GM19328 (cell line): Measurements from ENCODE around the gene PNPLA6.

Source experiments
- ATAC-seq: cut with Tn5 transposase; IDR thresholded peaks from one replicate; pipeline ENCODE4 v1.9.1; 2021; ENCODE audit warnings: mild to moderate bottlenecking, moderate library complexity; ENCODE audit not compliant: unreplicated experiment

Gene PNPLA6

GRCh38 chr19:7535047-7535997 is at the start of gene PNPLA6:
TSS of gene PNPLA6 (plus strand) at chr19:7535717. CDS start at chr19:7535789, 72 bp downstream.
- peak; percentile 57 for ATAC-seq

DNA sequence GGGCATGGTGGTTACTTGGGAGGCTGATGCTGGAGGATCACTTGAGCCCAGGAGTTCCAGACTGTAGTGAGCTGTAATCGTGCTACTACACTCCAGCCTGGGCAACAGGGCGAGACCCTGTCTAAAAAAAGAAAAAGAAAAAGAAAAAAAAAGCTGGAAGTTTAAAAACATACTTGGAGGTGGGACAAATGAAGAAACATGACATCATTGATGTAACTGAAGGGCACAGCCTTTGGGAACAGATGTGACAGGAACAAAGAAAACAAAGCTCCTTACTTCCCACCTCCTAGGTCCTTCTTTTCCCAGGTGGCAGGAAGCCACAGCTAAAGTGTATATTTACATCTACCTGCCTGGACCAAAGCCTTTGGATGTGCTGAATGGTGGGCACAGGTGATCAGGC is 48.6 kb upstream of the PNPLA6 start:
- no peak for ATAC-seq

DNA sequence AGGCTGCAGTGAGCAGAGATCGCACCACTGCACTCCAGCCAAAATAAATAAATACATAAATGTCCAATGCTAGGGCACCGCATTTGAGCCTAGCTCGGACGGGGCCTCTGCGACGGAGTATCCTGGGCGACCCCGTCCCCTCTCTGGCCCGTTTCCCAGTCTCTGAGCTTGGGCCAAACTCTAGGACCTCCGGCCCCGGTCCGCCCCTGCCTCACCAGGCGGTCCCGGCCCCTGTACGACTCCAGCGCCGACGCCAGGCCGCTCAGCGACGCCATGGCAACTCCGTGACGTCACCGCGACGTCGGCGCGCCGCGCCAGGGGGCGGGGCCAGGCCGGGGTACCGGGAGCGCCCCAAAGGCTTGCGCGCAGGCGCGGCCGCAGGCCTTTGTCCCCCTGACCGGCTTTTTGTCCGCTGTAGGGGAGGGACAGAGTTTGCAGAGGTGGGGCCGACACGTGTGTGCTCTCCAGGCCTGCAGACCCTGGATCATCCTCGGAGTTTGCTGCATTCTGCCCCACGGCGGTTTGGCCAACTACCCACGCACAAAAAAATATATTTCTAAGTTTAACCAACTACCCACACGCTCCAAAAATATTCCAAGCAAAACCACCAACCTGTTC is 46.7 kb upstream of the PNPLA6 start, which contains the start of gene PEX11G:
Gene PEX11G (minus strand): TSS at position 300 of the 618 bp plus-strand sequence. CDS start 25 bp downstream, at position 275.
- no peak for ATAC-seq

GRCh38 chr19:7489609-7490044 is 45.9 kb upstream of the PNPLA6 start:
- no peak for ATAC-seq

- no peak for ATAC-seq
These were observed 43.4 kb upstream of the PNPLA6 start for GRCh38 chr19:7492142-7492541.

GRCh38 chr19:7492558-7492957 is 43.0 kb upstream of the PNPLA6 start:
- ATAC-seq, result no peak

GRCh38 chr19:7494416-7495098 is 41.0 kb upstream of the PNPLA6 start:
- no peak for ATAC-seq

- no peak for ATAC-seq
These were observed 38.2 kb upstream of the PNPLA6 start for GRCh38 chr19:7497292-7497691.

- ATAC-seq, result no peak
These were observed 34.6 kb upstream of the PNPLA6 start for GRCh38 chr19:7500811-7501450.

- ATAC-seq, result no peak
These were observed 33.0 kb upstream of the PNPLA6 start for GRCh38 chr19:7502552-7502951.

DNA sequence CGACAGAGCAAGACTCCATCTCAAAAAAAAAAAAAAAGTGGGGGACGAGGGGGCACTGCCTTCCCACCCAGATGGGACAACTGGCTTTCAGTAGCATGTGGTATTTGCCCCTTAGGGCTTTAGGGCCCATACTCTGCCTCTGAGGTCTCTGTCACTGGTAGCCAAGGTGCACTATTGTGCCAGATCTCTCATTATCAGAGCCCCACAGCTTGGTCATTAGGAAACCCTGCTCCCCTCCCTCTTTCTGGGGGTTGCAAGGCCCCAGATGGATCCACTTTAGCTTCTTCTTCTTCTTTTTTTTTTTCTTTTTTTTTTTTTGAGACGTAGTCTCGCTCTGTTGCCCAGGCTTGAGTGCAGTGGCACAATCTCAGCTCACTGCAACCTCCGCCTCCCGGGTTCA is 30.8 kb upstream of the PNPLA6 start:
- ATAC-seq, result no peak

DNA sequence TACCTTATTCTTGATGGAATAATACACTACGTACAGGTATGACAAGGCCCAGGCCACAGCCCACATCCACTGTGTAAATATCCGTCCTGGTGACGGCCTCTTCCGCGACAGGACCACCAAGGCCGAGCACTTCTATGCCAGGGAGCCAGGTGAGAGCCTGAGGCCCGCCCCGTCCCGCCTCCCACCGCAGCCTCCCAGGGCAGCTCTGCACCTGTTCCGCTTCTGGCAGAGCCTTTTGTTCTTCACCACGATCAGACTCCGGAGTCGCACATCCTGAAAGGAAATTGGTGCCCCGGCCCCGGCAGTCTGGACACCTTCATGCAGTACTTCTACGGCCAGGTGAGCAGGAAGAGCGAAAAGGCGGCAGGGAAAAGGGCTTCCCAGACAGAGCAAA is 30.2 kb upstream of the PNPLA6 start:
- no peak for ATAC-seq

DNA sequence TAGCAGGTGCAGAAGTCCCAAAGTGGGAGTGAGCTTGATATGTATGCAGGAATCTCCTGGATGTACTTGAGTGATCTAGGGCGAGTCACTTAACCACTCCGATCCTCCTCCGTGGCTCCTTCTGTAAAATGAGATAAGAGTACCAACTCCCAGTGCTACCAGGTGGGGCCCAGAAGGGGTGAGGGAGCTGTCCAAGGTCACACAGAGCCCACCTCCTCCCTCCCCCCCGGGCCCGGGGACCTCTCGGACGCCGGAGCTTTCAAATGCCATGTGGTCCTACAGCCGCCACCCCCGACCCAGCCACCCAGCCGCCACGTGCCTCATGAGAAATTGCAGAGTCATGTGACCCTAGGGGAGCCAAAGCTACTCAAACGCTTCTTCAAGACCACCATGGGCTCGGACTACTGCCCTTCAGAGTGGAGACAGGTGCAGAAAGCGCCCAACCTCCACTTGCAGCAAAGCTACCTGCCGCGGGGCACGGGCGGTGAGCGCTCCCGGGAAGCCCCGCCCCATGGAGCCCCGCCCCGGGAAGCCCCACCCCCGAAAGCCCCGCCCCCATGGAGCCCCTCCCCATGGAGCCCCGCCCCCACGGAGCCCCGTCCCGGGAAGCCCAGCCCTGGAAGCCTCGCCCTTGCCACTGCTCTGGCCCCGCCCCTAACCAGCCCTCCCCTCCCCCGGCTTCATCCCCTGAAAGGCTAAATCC is 29.7 kb upstream of the PNPLA6 start:
- ATAC-seq, result no peak

- ATAC-seq, result no peak
These were observed 28.9 kb upstream of the PNPLA6 start for GRCh38 chr19:7506385-7507328.

DNA sequence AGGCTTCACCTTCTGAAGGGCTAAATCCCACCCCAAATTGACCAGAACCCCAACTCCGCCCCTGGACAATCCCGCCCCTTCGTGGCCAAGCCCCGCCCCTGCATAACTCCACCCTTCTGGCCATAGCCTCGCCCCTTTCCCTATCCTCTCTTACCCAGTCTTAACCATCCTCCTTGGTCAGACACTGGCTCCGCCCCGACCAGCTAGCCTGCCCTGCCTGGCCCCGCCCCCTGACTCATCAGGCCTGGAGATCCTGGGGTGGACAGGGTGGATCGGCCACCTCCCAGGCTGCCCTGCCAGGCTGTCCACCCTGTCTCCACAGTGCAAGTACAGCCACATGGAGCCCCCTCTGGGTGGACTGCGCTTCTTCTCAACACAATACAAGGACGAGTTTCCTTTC is 27.6 kb upstream of the PNPLA6 start:
- ATAC-seq, result no peak

DNA sequence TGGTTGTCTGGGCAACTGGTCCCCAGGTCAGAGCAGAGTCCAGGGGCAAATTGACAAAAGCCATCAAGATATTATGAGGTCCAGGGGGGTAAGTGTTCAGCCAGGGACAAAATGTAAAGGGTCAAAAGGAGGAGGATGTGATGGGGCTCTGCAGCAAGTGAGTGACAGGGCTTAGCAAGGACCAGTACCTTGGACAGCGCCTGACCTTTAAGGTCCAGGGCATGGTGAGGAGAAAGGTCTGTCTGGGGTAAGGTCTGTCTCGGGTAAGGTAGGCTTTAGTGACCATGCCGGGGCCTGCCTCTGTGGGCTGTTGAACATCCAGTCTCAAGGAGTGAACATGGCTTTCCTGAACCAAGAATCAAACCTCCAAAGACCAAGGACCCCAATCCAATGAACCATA is 25.9 kb upstream of the PNPLA6 start:
- no peak for ATAC-seq

- no peak for ATAC-seq
These were observed 23.1 kb upstream of the PNPLA6 start for GRCh38 chr19:7512400-7512851.

DNA sequence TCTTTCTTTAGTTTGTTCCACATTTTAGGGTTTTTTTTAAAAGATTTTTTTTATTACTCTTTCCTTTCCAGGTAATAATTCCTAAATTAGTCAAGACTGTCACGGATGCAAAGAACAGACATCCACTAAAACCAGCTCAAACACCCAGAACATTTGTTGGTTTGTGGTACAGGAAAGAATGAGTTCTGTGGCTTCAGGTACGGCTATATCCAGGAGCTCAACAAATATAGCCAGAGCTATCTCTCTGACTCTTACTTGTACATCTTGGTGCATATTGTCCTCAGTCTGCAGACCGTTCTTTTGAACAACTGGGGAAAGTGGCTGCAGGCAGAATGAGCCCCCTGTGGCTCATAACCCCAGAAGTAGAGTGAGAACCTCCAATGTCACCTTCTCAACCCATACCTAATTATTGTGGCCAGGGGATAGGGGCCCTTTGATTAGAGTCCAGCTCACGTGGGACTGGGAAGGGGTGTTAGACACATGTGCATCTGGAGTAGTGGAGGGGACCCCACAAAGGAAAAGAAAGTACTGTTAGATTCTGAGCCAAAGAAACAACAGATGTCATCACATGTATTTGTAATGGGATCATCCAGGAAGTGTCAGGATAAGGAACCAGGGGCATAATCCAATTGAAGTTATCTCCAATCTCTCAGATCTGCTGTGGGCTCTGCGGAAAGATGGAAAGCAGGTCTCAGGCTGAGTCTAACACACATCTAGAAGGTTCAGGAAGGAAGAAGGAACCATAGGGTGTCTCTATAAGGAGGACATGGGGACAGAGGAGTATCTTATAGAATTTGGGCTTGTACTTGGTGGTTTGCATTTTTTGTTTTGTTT is 21.5 kb upstream of the PNPLA6 start:
- no peak for ATAC-seq
